ENCODE measurements around the gene RAB3C.

RAB3C gene

DNA sequence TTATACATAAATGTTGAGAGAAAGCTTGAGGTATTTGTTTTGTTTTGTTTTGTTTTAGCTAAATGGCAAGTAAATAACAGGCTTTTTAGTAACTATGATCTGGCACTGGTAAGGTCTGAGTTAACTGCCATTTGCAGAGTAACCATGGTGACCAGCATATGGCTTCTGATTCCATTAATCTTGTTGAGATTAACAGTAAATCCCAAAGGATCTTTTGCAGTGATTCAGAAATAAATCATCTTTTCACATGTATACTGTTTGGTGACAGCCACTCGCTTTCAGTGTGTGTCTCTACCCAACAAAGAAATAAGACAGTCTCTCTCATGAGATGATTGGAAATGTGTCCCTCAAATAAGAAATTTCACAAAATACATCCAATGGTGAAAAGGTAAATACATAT lies 235.6 kb downstream of the RAB3C start:
- Mint-ChIP-seq H3K4me3 (no peak overlapping the region), H3K27ac (no peak overlapping the region), H3K36me3 (ENCODE audit: low read depth) (no peaks in the 10 kb centered on the region), H3K9me3 (no peaks in the 10 kb centered on the region), H3K27me3 (ENCODE audit: low read depth, poor library complexity) (no peaks in the 10 kb centered on the region), H3K4me1 (peaks cover 12% of the 10 kb centered on the region)
- TF ChIP-seq, protein P1, sequence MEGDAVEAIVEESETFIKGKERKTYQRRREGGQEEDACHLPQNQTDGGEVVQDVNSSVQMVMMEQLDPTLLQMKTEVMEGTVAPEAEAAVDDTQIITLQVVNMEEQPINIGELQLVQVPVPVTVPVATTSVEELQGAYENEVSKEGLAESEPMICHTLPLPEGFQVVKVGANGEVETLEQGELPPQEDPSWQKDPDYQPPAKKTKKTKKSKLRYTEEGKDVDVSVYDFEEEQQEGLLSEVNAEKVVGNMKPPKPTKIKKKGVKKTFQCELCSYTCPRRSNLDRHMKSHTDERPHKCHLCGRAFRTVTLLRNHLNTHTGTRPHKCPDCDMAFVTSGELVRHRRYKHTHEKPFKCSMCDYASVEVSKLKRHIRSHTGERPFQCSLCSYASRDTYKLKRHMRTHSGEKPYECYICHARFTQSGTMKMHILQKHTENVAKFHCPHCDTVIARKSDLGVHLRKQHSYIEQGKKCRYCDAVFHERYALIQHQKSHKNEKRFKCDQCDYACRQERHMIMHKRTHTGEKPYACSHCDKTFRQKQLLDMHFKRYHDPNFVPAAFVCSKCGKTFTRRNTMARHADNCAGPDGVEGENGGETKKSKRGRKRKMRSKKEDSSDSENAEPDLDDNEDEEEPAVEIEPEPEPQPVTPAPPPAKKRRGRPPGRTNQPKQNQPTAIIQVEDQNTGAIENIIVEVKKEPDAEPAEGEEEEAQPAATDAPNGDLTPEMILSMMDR (IDR thresholded peaks at IDR 0.05): no peak
- no peak for DNase-seq

DNA sequence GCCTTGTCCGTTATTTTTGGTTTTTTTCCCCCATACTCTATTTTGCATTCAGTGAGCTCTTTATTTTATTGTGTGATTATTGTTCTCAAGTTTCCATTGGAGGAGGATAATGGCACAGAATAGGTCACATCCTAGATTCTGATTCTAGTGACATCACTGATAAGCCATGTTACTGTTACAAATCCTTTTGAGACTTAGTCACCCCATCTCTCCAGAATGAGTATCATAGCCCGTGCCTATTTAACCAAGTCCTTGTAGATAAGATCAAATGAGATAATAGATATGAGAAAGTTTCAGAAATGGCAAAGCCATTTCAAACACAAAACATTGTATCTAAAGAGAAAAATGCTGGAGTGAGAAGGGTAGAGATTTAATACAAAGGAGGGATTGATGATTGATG lies 242.6 kb downstream of the RAB3C start:
- TF ChIP-seq, protein P1 (IDR thresholded peaks at IDR 0.05): no peak
- H3K27me3 Mint-ChIP-seq (ENCODE audit: low read depth, poor library complexity): no peaks in the 10 kb centered on the region
- no peaks in the 10 kb centered on the region for H3K36me3 Mint-ChIP-seq (ENCODE audit: low read depth)
- no peak overlapping the region for H3K27ac Mint-ChIP-seq
- no peaks in the 10 kb centered on the region for H3K9me3 Mint-ChIP-seq
- no peak overlapping the region for H3K4me3 Mint-ChIP-seq
- DNase-seq: no peak
- peaks cover 17% of the 10 kb centered on the region for H3K4me1 Mint-ChIP-seq

DNA sequence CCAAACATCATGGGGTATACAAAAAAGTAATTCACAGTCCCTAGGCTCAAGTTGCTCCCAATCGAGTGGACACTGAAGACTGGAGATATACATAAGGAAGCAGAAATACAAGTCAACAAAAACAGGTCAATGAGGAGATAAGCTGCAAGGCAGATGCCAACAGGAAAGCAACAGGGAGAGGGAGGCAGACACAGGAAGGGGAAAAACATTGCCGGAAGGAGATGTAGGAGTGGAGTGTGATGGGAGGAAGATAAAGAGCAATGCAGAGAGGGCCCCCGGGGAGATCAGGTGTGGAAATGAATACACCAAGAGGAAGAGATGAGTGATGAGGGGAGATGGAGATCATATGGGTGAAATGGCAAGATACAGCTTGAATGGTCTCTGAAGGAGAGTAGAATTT lies 243.0 kb downstream of the RAB3C start:
- H3K27ac Mint-ChIP-seq: peak overlapping the region; percentile 5
- TF ChIP-seq, protein P1 (IDR thresholded peaks at IDR 0.05): no peak
- H3K4me1 Mint-ChIP-seq: peaks cover 16% of the 10 kb centered on the region
- H3K9me3 Mint-ChIP-seq: no peaks in the 10 kb centered on the region
- DNase-seq: no peak
- H3K27me3 Mint-ChIP-seq (ENCODE audit: low read depth, poor library complexity): no peaks in the 10 kb centered on the region
- no peak overlapping the region for H3K4me3 Mint-ChIP-seq
- no peaks in the 10 kb centered on the region for H3K36me3 Mint-ChIP-seq (ENCODE audit: low read depth)

DNA sequence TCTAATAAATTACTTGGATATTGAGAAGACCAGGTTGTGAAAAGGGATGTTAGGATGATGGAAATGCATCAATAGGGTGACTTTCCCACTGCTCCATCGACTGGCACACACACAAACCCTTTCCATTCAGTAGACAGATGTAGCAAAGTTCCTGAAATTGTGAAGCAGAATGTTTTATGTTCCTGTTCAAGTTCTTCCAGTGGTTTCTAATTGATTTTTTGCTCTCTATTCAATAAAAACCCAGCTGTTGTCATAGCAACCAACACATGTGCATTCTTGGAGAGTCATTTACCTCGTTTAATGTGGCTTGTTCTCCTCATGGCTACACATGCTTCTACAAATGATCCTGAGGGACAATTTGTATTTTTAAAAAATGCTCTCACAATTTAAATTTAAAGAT lies 244.6 kb downstream of the RAB3C start:
- Mint-ChIP-seq H3K4me1 (peaks cover 5% of the 10 kb centered on the region), H3K27me3 (ENCODE audit: low read depth, poor library complexity) (no peaks in the 10 kb centered on the region), H3K36me3 (ENCODE audit: low read depth) (no peaks in the 10 kb centered on the region), H3K9me3 (no peaks in the 10 kb centered on the region), H3K4me3 (no peak overlapping the region), H3K27ac (no peak overlapping the region)
- TF ChIP-seq, protein P1 (IDR thresholded peaks at IDR 0.05): no peak
- DNase-seq: no peak

DNA sequence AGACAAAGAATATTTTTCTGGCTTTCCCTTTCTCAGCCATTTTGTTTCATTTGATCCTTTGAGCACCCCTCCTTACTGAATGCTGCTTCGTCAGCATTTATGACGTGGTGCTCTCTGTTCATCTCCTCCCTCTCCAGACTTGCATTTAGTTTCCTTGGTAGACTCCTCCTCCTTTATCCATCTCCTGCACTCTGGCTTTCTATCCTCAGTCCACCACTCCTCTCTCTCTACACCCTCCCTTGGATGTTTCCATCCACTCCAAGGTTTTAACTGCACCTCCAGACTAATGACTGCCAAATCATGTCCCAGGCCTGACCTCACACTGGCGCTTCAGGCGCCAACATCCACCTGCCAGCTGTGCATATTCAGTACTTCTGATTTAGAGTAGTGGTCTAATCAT lies 245.4 kb downstream of the RAB3C start:
- H3K27ac Mint-ChIP-seq: no peak overlapping the region
- H3K27me3 Mint-ChIP-seq (ENCODE audit: low read depth, poor library complexity): no peaks in the 10 kb centered on the region
- H3K36me3 Mint-ChIP-seq (ENCODE audit: low read depth): no peaks in the 10 kb centered on the region
- peaks cover 5% of the 10 kb centered on the region for H3K4me1 Mint-ChIP-seq
- DNase-seq: no peak
- H3K9me3 Mint-ChIP-seq: no peaks in the 10 kb centered on the region
- TF ChIP-seq, protein P1 (IDR thresholded peaks at IDR 0.05): no peak
- H3K4me3 Mint-ChIP-seq: no peak overlapping the region

DNA sequence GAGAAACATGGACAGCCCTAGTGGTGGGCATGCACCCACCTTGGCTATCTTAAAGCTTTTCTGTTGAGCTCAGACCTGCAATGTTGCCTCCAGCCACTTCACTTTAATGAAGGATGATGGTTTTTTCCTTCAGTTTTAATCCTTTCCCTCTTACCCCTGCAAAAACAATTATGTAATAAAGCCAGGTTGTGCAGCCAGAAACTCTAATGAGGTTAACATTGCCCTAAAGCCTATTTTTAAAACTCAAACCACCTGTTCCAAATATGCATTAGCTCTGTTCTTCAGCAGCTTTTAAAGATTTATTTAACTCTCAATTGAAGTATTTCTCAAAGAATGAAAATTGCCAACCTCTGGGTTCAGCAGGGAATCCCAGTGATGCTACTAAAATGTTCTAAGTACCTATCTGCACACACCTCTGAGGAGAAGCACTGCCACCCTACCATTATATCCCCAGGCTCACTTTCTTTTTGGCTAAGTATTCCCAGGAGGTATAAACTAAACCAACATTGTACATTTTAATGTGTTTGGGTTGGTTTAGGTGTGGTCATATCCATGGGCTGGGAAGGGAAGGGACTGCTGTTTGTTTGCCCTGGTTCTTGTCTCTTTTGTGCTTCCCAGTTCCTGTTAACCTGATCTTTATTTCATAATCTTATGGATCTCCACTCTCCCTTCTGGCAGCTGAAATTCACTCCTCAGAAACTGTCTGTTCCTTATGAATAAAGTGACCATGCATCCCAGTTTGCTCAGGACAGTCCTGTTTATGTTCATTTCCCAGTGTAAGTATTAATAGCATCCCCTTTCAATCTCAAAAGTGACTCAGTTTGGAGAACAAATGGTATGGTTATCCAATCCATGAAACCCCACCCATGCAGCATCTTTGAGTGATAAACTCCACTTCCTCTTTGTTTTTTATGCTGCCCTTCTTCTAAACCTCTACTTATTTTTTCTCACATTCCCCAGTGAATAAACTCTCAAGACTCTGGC lies 251.7 kb downstream of the RAB3C start:
- Mint-ChIP-seq H3K9me3 (peaks cover 6% of the 10 kb centered on the region), H3K27ac (no peak overlapping the region), H3K4me1 (no peaks in the 10 kb centered on the region), H3K36me3 (ENCODE audit: low read depth) (no peaks in the 10 kb centered on the region), H3K27me3 (ENCODE audit: low read depth, poor library complexity) (no peaks in the 10 kb centered on the region), H3K4me3 (no peak overlapping the region)
- TF ChIP-seq, protein P1 (IDR thresholded peaks at IDR 0.05): no peak
- DNase-seq: no peak
